ENCODE results near the gene ZNF470.

ZNF470 gene

DNA sequence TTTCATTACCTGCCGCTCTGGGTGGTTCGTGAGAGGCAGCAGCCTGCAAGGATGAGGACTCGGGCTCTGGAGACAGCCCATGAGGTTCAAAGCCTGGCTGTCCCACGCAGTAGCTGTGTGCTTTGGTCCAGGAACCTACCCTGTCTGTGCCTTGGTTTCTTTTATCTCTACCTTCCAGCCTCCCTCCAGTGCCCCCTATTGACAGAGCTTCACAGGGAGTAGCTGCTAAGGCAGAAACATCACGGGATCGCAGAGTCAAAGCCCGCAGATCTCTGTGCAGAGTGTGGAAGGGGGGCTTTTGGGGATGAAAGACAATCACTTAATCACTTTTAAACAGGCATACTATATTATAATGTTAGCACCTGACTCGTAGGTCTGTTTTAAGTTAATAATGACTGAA lies 44.0 kb downstream of the ZNF470 start:
- no peak for DNase-seq

DNA sequence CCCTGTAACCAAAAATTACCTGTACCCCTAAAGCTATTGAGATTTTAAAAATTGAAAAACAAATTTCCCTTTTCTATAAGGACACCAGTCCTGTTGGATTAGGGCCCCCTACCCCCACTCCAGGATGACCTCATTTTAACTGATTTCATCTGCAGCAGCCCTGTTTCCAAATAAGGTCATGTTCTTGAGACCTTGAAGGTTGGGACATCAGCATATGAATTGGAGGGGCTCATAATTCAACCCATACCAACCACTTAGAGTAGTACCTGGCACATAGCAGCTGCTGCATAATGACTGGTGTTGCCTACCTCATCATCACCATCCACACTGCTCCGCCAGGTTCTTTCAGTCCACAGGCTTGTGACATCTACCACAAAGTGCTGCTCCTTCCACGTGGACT lies 45.5 kb downstream of the ZNF470 start:
- no peak for DNase-seq

- no peak for DNase-seq
Observed at GRCh38 chr19:56613639-56614038, 46.4 kb downstream of the ZNF470 start.

- DNase-seq: no peak
Observed at GRCh38 chr19:56617531-56617930, 50.3 kb downstream of the ZNF470 start.

DNA sequence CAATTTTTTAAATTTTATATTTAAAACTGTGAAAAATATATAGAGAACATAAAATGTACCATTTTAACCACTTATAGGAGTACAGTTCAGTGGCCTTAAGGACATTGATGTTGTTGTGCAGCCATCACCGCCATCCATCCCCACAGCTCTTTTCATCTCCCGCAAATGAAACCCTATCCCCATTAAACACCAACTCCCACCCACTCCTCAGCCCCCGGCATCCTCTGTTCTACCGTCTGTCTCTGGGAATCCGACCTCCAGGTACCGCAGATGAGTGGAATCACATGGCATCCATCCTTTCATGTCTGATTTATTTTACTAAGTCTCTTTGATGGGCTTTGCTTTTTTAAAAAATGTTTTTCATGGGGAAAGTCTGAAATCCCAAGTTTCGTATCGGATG lies 51.9 kb downstream of the ZNF470 start:
- DNase-seq: no peak

DNA sequence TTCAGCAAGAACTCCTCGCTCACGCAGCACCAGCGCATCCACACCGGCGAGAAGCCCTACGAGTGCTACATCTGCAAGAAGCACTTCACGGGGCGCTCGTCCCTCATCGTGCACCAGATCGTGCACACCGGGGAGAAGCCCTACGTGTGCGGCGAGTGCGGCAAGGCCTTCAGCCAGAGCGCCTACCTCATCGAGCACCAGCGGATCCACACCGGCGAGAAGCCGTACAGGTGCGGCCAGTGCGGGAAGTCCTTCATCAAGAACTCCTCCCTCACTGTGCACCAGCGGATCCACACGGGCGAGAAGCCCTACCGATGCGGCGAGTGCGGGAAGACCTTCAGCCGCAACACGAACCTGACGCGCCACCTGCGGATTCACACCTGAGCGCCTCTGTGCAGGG lies 55.1 kb downstream of the ZNF470 start:
- no peak for DNase-seq

DNA sequence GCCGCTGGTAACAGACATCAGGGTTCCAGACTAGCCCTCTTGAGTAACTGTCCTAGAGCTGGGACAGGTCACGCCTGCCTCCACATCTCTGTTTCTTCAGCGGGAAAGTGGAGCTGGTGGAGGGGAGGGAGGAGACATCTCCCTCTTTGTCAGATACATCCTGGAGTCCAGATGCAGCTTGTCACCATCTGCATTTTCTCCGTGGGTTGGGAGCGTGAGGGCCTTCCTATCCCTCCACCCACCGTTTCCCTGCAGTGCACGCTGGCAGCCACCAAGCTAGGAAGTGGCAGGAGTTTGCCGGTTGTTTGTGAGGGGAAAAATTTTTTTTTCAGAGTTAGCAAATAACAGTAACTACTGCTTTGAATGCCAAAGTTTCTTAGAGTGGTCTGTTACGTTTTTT lies 55.7 kb downstream of the ZNF470 start:
- DNase-seq: no peak

DNA sequence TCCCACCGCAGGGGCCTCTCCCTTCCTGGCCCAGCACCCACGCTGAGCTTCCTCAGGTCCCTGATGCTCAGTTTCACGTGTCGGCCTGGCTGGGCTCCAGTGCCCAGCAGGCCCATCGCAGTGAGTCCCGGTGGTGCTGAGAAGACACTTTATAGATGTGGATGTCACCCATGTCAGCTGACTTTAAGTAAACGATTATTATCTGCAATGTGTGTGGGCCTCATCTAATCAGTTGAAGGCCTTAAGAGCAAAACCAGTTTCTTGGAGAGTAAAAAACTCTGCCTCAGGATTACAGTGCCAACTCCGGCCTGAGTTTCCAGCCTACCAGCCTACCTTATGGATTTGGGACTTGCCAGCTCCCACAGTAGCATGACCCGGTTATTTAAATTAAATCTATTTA lies 58.4 kb downstream of the ZNF470 start:
- no peak for DNase-seq

- DNase-seq: no peak
Observed at GRCh38 chr19:56633021-56633420, 65.8 kb downstream of the ZNF470 start.

DNA sequence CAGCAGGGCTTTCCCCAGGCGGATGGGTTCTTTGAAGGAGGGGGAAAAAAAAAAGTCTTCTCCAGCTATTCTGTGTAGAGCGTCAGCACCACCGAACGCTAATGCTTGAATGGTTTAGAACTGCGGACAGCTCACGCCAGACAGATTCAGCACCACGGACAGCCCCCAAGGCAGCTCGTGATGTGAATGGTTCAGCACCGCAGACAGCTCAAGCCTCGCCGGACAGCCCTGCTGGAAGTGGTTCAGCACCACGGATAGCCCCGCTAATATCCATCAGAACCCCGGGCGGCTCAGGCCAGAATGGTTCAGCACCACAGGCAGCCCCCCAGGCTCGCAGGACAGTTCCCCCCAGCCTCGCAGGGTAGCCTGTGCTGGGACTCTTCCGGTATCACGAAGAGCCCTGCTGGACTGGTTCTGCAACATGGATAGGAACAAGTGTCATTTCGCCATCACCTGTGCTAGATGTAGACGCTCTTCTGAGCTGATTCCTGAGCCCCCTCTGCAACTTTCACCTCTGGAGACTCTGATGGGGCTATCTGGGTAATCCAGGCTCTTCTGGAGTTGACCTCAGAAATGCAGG lies 70.8 kb downstream of the ZNF470 start:
- no peak for DNase-seq

Measured in activated CD4-positive, alpha-beta T cell treated with anti-CD3 and anti-CD28 coated beads, Interleukin-2, amount 50 U/mL, for 4 hours (primary cell).